HepG2 (cell line): ENCODE results near the gene PLD4.

Experiments
- EZH2 ChIP-seq: conservative IDR thresholded peaks from 2 replicates; pipeline ENCODE4 v1.6.1; 2012; ENCODE audit warnings: mild to moderate bottlenecking, low read depth, low read length, moderate library complexity
- TF ChIP-seq, protein P1 (sequence below): IDR thresholded peaks from 2 replicates; pipeline ENCODE4 v1.6.1; 2016; ENCODE audit warnings: mild to moderate bottlenecking, missing biosample characterization, missing genetic modification reagents

DNA sequence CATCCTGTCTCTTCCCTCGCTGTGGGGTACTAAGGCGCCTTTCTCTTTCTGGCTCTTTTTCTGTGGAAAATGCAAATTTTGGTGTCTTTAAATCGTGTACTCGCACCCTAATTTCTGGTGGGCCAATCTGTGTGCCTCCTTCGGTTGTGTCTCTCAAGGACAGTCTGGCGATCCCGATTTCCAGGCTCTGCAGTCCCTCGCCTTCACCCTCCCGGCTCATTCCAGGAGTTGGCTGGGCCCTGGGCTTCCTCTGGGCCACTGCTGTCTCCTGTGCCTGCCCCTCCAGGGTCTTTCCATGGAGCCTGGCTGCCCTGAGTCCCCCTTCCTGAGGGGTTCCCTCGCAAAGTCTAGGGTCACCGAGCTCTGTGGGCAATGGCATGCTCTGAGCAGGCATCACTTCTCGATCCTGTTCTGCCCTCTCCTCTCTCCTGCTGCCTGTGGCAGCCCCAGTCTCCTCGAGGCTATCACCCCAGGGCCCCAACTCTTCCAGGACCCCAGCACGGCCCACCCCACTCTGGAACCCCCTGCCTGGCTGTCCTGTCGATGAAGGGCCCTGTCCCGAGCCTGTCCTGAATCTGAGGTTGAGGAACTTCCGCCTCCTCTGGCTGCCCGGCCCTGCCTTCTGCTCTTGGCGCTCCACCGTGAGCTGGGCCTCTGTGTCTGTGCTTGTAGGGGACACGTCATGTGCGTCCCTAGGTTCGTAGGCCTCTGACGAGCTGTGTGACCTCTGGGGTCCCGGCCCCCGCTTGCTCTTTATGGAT lies 29.4 kb downstream of the PLD4 start:
- no peak for TF ChIP-seq EZH2
- TF ChIP-seq, protein P1, sequence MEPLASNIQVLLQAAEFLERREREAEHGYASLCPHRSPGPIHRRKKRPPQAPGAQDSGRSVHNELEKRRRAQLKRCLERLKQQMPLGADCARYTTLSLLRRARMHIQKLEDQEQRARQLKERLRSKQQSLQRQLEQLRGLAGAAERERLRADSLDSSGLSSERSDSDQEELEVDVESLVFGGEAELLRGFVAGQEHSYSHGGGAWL: no peak
